Measurements from ENCODE around the gene CTNNA1. TPM values are rescaled to one million over a fixed set of nuclear protein-coding genes. Genes with fewer than 3 reads are reported as not detected.

CTNNA1 gene
- polyA plus RNA-seq, 1 donor (not counting 4 experiments of a cell fraction or from before 2014, with no cell fraction given): 119 TPM

DNA sequence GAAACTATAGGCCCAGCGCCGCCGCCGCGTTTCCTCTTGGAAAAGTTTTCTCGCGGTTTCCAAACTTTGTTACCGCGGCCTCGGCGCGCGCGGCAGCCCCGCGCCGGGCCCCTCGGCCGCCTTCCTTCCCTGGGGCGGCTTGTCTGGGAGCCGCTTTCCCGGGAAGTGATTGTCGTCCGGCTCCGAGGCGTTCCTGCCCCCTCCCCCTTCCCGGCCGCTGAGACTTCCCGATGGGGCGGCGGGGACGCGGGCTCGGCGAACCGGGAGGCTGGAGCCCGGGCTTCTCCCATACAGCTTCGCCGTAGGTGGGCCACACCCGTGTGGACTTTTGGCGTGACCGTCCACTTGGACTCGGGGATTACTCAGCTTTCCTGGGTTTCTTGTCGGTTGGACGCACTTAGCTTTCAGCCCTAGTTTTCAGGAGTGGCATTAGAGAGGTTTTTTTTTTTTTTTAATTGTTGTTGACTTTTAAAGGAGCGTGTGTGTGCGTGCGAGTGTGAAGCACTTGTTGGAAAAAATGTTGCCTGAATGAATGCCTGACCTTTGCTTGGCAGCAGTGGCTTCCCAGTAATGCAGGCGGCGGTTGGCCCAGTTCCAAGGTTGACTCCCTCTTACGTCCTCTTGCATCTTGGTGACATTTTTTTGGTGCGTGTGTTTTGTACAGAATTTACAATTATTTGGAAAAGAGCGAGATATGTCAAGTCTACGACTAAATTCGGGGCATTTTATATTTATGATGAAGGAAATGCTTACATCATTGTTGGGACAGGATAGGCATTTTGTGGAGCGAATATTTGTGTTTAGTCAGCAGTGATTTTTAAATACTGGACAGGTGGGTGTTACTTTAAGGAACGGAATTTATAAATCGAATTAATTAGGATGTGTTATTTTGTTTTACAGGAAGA lies 821 bp downstream of the CTNNA1 start:
- H3K9me1 ChIP-seq (ENCODE audit: control insufficient read depth, extremely low read depth, insufficient read depth, low read length): peaks cover 4% of the 10 kb centered on the region
- H3K9me3 ChIP-seq (ENCODE audit: control insufficient read depth, low read depth, low read length): no peaks in the 10 kb centered on the region
- FAIRE-seq: peak; percentile 56
- peak overlapping the region; percentile 64 for H3K4me2 ChIP-seq (ENCODE audit: control insufficient read depth, extremely low read depth, insufficient read depth, low read depth, low read length)
- peak overlapping the region; percentile 91 for H3K27ac ChIP-seq (ENCODE audit: control insufficient read depth, insufficient read depth, low read length)
- H3K27me3 ChIP-seq (ENCODE audit: control insufficient read depth, extremely low read depth, insufficient read depth, low read length): no peaks in the 10 kb centered on the region
- no peak for DNase-seq (ENCODE audit: low read depth, low spot score)
- dilution Hi-C loops (cut with MboI; ENCODE audit: extremely low pct_ligation_motif_present, low sequenced_read_pairs): no loop called here
- H2AFZ ChIP-seq (ENCODE audit: control insufficient read depth, low read length): no peak overlapping the region
- TF ChIP-seq EZH2 (IDR thresholded peaks at IDR 0.05; ENCODE audit: low read length): no peak
- TF ChIP-seq, protein P1, sequence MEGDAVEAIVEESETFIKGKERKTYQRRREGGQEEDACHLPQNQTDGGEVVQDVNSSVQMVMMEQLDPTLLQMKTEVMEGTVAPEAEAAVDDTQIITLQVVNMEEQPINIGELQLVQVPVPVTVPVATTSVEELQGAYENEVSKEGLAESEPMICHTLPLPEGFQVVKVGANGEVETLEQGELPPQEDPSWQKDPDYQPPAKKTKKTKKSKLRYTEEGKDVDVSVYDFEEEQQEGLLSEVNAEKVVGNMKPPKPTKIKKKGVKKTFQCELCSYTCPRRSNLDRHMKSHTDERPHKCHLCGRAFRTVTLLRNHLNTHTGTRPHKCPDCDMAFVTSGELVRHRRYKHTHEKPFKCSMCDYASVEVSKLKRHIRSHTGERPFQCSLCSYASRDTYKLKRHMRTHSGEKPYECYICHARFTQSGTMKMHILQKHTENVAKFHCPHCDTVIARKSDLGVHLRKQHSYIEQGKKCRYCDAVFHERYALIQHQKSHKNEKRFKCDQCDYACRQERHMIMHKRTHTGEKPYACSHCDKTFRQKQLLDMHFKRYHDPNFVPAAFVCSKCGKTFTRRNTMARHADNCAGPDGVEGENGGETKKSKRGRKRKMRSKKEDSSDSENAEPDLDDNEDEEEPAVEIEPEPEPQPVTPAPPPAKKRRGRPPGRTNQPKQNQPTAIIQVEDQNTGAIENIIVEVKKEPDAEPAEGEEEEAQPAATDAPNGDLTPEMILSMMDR (optimal IDR thresholded peaks at IDR 0.05 in 1 of 3, IDR thresholded peaks at IDR 0.05 in 1 of 3, conservative IDR thresholded peaks at IDR 0.05 in 1 of 3; ENCODE audit: extremely low read depth in 1 of 3, insufficient read depth in 2 of 3, low read length in 3 of 3): no peak
- H3K36me3 ChIP-seq (ENCODE audit: control insufficient read depth in 2 of 2, extremely low read depth in 1 of 2, insufficient read depth in 2 of 2, low read length in 2 of 2): peaks cover 9 to 32% of the 10 kb centered on the region in 2 experiments
- H4K20me1 ChIP-seq (ENCODE audit: control insufficient read depth, extremely low read depth, insufficient read depth, low read length): peaks cover 19% of the 10 kb centered on the region
- H3K4me3 ChIP-seq (ENCODE audit: control insufficient read depth in 2 of 3, extremely low read depth in 1 of 3, insufficient read depth in 2 of 3, low read depth in 1 of 3, low read length in 3 of 3): peak overlapping the region; percentile 56 to 94 (median 91)
- H3K79me2 ChIP-seq (ENCODE audit: control insufficient read depth, insufficient read depth, low read length): peaks cover 52% of the 10 kb centered on the region
- peaks cover 20% of the 10 kb centered on the region for H3K4me1 ChIP-seq (ENCODE audit: control insufficient read depth, extremely low read depth, insufficient read depth, low read length)
- H3K9ac ChIP-seq (ENCODE audit: control insufficient read depth, extremely low read depth, insufficient read depth, low read length): peak overlapping the region; percentile 95

DNA sequence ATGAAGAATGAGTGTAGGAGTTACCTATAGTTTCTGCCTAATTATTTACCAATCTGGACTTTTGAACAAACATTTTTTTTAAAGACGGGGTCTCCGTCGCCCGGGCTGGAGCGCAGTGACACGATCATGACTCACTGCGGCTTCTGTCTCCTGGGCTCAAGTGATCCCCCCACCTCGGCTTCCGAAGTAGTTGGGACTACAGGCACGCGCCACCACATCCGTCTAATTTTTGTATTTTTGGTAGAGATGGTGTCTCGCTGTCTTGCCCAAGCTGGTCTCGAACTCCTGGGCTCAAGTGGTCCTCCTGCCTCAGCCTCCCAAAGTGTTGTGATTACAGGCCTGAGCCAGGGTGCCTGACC lies 1.5 kb downstream of the CTNNA1 start:
- dilution Hi-C loops (cut with MboI; ENCODE audit: extremely low pct_ligation_motif_present, low sequenced_read_pairs): no loop called here
- no peaks in the 10 kb centered on the region for H3K27me3 ChIP-seq (ENCODE audit: control insufficient read depth, extremely low read depth, insufficient read depth, low read length)
- no peak overlapping the region for H2AFZ ChIP-seq (ENCODE audit: control insufficient read depth, low read length)
- H3K79me2 ChIP-seq (ENCODE audit: control insufficient read depth, insufficient read depth, low read length): peaks cover 58% of the 10 kb centered on the region
- peaks cover 23% of the 10 kb centered on the region for H4K20me1 ChIP-seq (ENCODE audit: control insufficient read depth, extremely low read depth, insufficient read depth, low read length)
- peaks cover 13 to 32% of the 10 kb centered on the region in 2 experiments for H3K36me3 ChIP-seq (ENCODE audit: control insufficient read depth in 2 of 2, extremely low read depth in 1 of 2, insufficient read depth in 2 of 2, low read length in 2 of 2)
- peaks cover 20% of the 10 kb centered on the region for H3K4me1 ChIP-seq (ENCODE audit: control insufficient read depth, extremely low read depth, insufficient read depth, low read length)
- peaks cover 4% of the 10 kb centered on the region for H3K9me1 ChIP-seq (ENCODE audit: control insufficient read depth, extremely low read depth, insufficient read depth, low read length)
- TF ChIP-seq EZH2 (IDR thresholded peaks at IDR 0.05; ENCODE audit: low read length): no peak
- TF ChIP-seq, protein P1 (optimal IDR thresholded peaks at IDR 0.05 in 1 of 3, IDR thresholded peaks at IDR 0.05 in 1 of 3, conservative IDR thresholded peaks at IDR 0.05 in 1 of 3; ENCODE audit: extremely low read depth in 1 of 3, insufficient read depth in 2 of 3, low read length in 3 of 3): no peak
- FAIRE-seq (no peak), DNase-seq (ENCODE audit: low read depth, low spot score) (no peak)
- H3K9ac ChIP-seq (ENCODE audit: control insufficient read depth, extremely low read depth, insufficient read depth, low read length): peak overlapping the region; percentile 95
- peak overlapping the region; percentile 91 for H3K27ac ChIP-seq (ENCODE audit: control insufficient read depth, insufficient read depth, low read length)
- H3K4me2 ChIP-seq (ENCODE audit: control insufficient read depth, extremely low read depth, insufficient read depth, low read depth, low read length): peak overlapping the region; percentile 64
- no peaks in the 10 kb centered on the region for H3K9me3 ChIP-seq (ENCODE audit: control insufficient read depth, low read depth, low read length)
- H3K4me3 ChIP-seq (ENCODE audit: control insufficient read depth in 2 of 3, extremely low read depth in 1 of 3, insufficient read depth in 2 of 3, low read depth in 1 of 3, low read length in 3 of 3): peak overlapping the region; percentile 56 to 94 (median 91)

Measured in keratinocyte (primary cell).